GM12872 (cell line): ENCODE data around the gene TRIM66.

Experiments used
- CTCF ChIP-seq: IDR thresholded peaks from 3 replicates; pipeline ENCODE4 v1.5.1; 2011; ENCODE audit warnings: low read depth, mild to moderate bottlenecking, low read length, moderate library complexity; ENCODE audit not compliant: insufficient read depth

The TRIM66 gene

GRCh38 chr11:8612522-8612921 lies 69.9 kb downstream of the TRIM66 start:
- no peak for TF ChIP-seq CTCF

DNA sequence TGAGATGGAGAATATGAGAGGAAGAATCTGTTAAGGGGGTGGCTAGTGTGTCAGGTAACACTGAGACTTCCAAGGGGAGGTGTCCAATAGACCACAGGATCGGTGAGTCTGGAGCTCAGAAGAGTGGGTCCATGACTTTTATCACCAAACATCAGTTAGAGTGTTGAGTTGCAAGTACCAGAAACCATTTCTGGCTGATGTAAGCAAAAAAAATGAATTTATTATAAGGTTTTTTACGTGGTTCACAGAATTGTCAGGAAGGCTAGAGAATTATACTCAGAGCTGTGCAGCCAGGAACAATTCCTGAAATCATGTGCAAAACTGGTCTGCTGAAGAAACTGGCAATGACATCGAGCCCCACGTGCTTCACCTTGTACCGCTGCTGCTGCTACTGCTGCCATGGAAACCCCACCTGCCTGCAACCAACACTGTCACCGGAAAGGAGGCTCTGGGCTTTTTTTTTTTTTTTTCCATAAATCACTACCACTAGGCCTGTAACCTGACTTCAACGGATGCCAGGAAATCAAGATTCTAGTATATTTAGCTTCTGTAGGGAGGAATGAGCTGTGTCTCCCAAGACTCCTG lies 71.8 kb downstream of the TRIM66 start:
- no peak for TF ChIP-seq CTCF

DNA sequence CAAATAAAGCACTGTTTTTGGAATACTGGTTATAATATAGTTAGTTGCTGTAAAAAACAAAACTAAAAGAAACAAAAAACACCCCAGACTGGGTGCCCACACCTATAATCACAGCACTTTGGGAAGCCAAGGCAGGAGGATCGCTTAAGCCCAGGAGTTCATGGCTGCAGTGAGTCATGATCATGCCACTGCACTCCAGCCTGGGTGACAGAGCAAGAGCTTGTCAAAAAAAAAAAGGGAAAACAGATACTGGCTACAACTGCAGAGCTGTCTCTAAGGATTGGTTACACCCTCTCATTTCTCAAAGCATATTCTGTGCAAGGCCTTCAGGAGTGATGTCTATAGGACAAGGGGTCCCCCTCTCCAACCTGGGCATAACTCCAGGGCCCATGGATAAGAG lies 73.8 kb downstream of the TRIM66 start:
- TF ChIP-seq CTCF = no peak

- TF ChIP-seq CTCF = no peak
Observed at GRCh38 chr11:8605971-8606563, 76.4 kb downstream of the TRIM66 start.

- TF ChIP-seq CTCF = peak; percentile 94
Observed at GRCh38 chr11:8604078-8604723, 78.3 kb downstream of the TRIM66 start.

DNA sequence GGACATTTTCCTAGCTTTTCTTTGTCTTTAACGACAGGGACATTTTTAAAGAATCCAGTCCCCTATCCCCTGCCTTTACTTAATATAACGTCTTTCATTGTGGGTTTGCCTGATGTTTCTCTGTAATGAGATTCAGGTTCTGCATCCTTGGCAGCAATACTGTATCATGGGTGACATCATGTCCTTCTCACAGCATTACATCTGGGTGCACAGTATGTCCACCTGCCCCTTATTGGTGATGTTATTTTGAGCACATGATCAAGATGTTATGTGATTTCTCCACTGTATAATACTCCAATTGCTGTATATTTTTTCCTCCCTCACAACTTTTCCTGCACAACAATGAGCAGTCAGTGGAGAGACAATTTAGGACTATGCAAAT lies 78.8 kb downstream of the TRIM66 start:
- TF ChIP-seq CTCF = no peak

GRCh38 chr11:8601376-8602133 lies 80.9 kb downstream of the TRIM66 start:
- no peak for TF ChIP-seq CTCF
